GM12878 (cell line): ENCODE results near the gene CCDC85B.

Experiments used
- ATF2 ChIP-seq: IDR thresholded peaks from 2 replicates; pipeline ENCODE4 v1.6.1; 2012; ENCODE audit warnings: low read length, inconsistent platforms
- CTCF ChIP-seq, 3 experiments: IDR thresholded peaks in 2 of 3; conservative IDR thresholded peaks in 1 of 3; 2 replicates each; pipeline ENCODE4 v1.5.1; 2011; ENCODE audit warnings: low read depth in 3 of 3, low read length in 3 of 3, mild to moderate bottlenecking in 3 of 3, control low read depth in 2 of 3, moderate library complexity in 2 of 3, inconsistent platforms in 1 of 3, mixed read lengths in 1 of 3; ENCODE audit not compliant: control insufficient read depth in 2 of 3, insufficient read depth in 1 of 3; ENCODE audit errors: extremely low read depth in 1 of 3
- E2F4 ChIP-seq: IDR thresholded peaks from 2 replicates; pipeline ENCODE4 v1.6.1; 2012; ENCODE audit warnings: low read depth, low read length, improper control_type of control experiment
- FOXM1 ChIP-seq: IDR thresholded peaks from 2 replicates; pipeline ENCODE4 v1.6.1; 2012; ENCODE audit warnings: low read depth, mild to moderate bottlenecking, inconsistent platforms, low read length, moderate library complexity
- JUND ChIP-seq: IDR thresholded peaks from 2 replicates; pipeline ENCODE4 v1.6.1; 2012; ENCODE audit warnings: low read depth, mild to moderate bottlenecking, low read length, improper control_type of control experiment, moderate library complexity
- PRDM15 ChIP-seq: fragments of 450-650 bp; formaldehyde crosslinking; IDR thresholded peaks from 2 replicates; pipeline ENCODE4 v1.4.0; 2020; ENCODE audit warnings: mild to moderate bottlenecking, moderate library complexity
- SIN3A ChIP-seq: IDR thresholded peaks from 2 replicates; pipeline ENCODE4 v1.6.1; 2012; ENCODE audit warnings: low read depth, low read length, improper control_type of control experiment

- no peak for TF ChIP-seq E2F4
- no peak for TF ChIP-seq CTCF (IDR thresholded peaks at IDR 0.05 in 2 of 3, conservative IDR thresholded peaks at IDR 0.05 in 1 of 3; ENCODE audit: control insufficient read depth in 2 of 3, extremely low read depth in 1 of 3, insufficient read depth in 1 of 3, low read depth in 3 of 3, low read length in 3 of 3)
- no peak for TF ChIP-seq FOXM1
- no peak for TF ChIP-seq JUND
- TF ChIP-seq SIN3A, result no peak
- no peak for TF ChIP-seq PRDM15
- no peak for TF ChIP-seq ATF2
Measured at GRCh38 chr11:65843811-65844210, 46.7 kb upstream of the CCDC85B start.
